ENCODE data around the gene CDK5RAP2.

The CDK5RAP2 gene

DNA sequence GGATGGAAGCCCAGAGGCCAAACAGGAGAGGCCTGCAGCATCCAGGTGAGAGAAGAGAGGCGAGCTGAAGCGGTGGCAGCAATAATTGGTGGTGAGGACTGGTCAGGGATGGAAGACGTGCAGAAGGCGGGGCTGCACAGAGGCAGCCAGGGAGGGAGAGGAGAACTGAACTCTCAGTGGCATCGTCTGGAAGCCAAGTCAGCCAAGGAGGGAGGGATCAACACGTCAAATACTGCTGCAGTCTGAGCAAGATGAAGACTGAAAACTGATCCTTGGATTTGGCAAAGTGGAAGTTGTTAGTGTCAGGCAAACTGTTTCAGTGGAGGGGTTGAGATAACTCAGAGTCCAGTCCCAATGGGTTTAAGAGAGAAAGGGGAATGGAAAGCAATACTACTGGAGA lies 145.4 kb downstream of the CDK5RAP2 start:
- TF ChIP-seq EZH2phosphoT487 (IDR thresholded peaks at IDR 0.05; ENCODE audit: borderline replicate concordance), result no peak
- TF ChIP-seq, protein P1, sequence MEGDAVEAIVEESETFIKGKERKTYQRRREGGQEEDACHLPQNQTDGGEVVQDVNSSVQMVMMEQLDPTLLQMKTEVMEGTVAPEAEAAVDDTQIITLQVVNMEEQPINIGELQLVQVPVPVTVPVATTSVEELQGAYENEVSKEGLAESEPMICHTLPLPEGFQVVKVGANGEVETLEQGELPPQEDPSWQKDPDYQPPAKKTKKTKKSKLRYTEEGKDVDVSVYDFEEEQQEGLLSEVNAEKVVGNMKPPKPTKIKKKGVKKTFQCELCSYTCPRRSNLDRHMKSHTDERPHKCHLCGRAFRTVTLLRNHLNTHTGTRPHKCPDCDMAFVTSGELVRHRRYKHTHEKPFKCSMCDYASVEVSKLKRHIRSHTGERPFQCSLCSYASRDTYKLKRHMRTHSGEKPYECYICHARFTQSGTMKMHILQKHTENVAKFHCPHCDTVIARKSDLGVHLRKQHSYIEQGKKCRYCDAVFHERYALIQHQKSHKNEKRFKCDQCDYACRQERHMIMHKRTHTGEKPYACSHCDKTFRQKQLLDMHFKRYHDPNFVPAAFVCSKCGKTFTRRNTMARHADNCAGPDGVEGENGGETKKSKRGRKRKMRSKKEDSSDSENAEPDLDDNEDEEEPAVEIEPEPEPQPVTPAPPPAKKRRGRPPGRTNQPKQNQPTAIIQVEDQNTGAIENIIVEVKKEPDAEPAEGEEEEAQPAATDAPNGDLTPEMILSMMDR (conservative IDR thresholded peaks at IDR 0.05; ENCODE audit: low read length), result no peak
- Histone ChIP-seq H3K36me3 (ENCODE audit: insufficient read depth, low read length) (peaks cover 50% of the 10 kb centered on the region; the same call in 1 of the 2 replicates), H3F3A (ENCODE audit: low read depth) (no peaks in the 10 kb centered on the region), H3K79me2 (ENCODE audit: insufficient read depth, low read length) (no peaks in the 10 kb centered on the region), H3K9ac (ENCODE audit: low read depth, low read length, poor library complexity, severe bottlenecking) (no peak overlapping the region), H3K4me3 (ENCODE audit: low read length, poor library complexity, severe bottlenecking) (no peak overlapping the region), H3K4me1 (ENCODE audit: insufficient read depth, low read length, poor library complexity, severe bottlenecking) (peaks cover 17% of the 10 kb centered on the region), H3K9me3 (ENCODE audit: insufficient read depth, low read depth, low read length) (no peaks in the 10 kb centered on the region), H2AFZ (ENCODE audit: low read length) (no peak overlapping the region), H3K27me3 (ENCODE audit: insufficient read depth, low read length, poor library complexity, severe bottlenecking) (no peaks in the 10 kb centered on the region), H3K9me2 (replicated peaks; ENCODE audit: low read depth, low read length) (no peaks in the 10 kb centered on the region), H3K4me2 (ENCODE audit: low read depth, low read length, poor library complexity, severe bottlenecking) (no peak overlapping the region), H4K20me1 (ENCODE audit: insufficient read depth, low read length, poor library complexity, severe bottlenecking) (no peaks in the 10 kb centered on the region)

DNA sequence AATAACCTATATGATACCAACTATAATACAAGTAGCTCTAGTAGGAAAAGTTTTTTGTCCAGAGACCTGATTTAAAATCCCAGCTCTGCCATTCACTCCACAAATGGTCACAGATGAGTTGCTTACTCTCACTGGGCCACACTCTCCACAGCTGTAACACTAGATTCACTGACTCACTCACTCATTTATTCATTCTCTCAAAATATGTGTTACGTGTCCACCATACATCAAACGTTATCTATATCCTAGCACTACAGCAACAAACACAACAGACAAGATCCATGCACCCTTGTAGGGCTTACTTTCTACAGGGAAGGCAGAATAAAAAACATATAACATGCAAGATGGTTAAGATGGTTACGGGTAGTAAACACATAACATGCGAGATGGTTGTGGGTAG lies 146.3 kb downstream of the CDK5RAP2 start:
- H3F3A ChIP-seq (ENCODE audit: low read depth), result no peaks in the 10 kb centered on the region
- H2AFZ ChIP-seq (ENCODE audit: low read length), result no peak overlapping the region
- no peaks in the 10 kb centered on the region for H3K79me2 ChIP-seq (ENCODE audit: insufficient read depth, low read length)
- H3K4me2 ChIP-seq (ENCODE audit: low read depth, low read length, poor library complexity, severe bottlenecking), result no peak overlapping the region
- no peak overlapping the region for H3K9ac ChIP-seq (ENCODE audit: low read depth, low read length, poor library complexity, severe bottlenecking)
- H3K9me3 ChIP-seq (ENCODE audit: insufficient read depth, low read depth, low read length), result no peaks in the 10 kb centered on the region
- TF ChIP-seq EZH2phosphoT487 (IDR thresholded peaks at IDR 0.05; ENCODE audit: borderline replicate concordance), result no peak
- TF ChIP-seq, protein P1 (conservative IDR thresholded peaks at IDR 0.05; ENCODE audit: low read length), result no peak
- no peaks in the 10 kb centered on the region for H4K20me1 ChIP-seq (ENCODE audit: insufficient read depth, low read length, poor library complexity, severe bottlenecking)
- no peak overlapping the region for H3K4me3 ChIP-seq (ENCODE audit: low read length, poor library complexity, severe bottlenecking)
- H3K4me1 ChIP-seq (ENCODE audit: insufficient read depth, low read length, poor library complexity, severe bottlenecking), result peaks cover 17% of the 10 kb centered on the region
- no peaks in the 10 kb centered on the region for H3K9me2 ChIP-seq (replicated peaks; ENCODE audit: low read depth, low read length)
- peaks cover 41% of the 10 kb centered on the region; the same call in 1 of the 2 replicates for H3K36me3 ChIP-seq (ENCODE audit: insufficient read depth, low read length)
- H3K27me3 ChIP-seq (ENCODE audit: insufficient read depth, low read length, poor library complexity, severe bottlenecking), result no peaks in the 10 kb centered on the region

DNA sequence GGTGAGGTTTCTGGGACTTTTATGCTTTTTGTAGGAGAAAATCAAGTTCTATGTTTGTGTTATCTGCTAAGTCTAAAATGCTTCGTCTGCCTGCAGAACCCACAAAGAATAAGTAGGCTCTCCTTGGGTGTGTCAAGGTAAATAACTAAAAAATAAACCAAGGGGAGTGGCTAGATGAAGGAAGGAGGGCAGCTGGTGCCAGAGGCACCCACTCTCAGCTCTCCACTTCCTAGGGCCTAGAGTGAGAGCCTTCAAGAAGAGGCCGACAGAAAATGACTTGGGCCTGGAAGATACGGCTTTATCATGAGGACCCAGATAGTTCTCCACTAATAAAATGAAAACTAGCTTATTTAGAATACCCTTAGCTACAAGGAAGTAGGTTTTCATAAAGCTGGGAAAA lies 147.4 kb downstream of the CDK5RAP2 start:
- no peaks in the 10 kb centered on the region for H3K9me3 ChIP-seq (ENCODE audit: insufficient read depth, low read depth, low read length)
- no peak overlapping the region for H3K9ac ChIP-seq (ENCODE audit: low read depth, low read length, poor library complexity, severe bottlenecking)
- H3F3A ChIP-seq (ENCODE audit: low read depth), result no peaks in the 10 kb centered on the region
- no peaks in the 10 kb centered on the region for H4K20me1 ChIP-seq (ENCODE audit: insufficient read depth, low read length, poor library complexity, severe bottlenecking)
- H3K79me2 ChIP-seq (ENCODE audit: insufficient read depth, low read length), result no peaks in the 10 kb centered on the region
- no peak overlapping the region for H3K4me3 ChIP-seq (ENCODE audit: low read length, poor library complexity, severe bottlenecking)
- no peak overlapping the region for H2AFZ ChIP-seq (ENCODE audit: low read length)
- no peak overlapping the region for H3K4me2 ChIP-seq (ENCODE audit: low read depth, low read length, poor library complexity, severe bottlenecking)
- no peaks in the 10 kb centered on the region for H3K9me2 ChIP-seq (replicated peaks; ENCODE audit: low read depth, low read length)
- no peak for TF ChIP-seq EZH2phosphoT487 (IDR thresholded peaks at IDR 0.05; ENCODE audit: borderline replicate concordance)
- TF ChIP-seq, protein P1 (conservative IDR thresholded peaks at IDR 0.05; ENCODE audit: low read length), result no peak
- peaks cover 7% of the 10 kb centered on the region for H3K4me1 ChIP-seq (ENCODE audit: insufficient read depth, low read length, poor library complexity, severe bottlenecking)
- H3K36me3 ChIP-seq (ENCODE audit: insufficient read depth, low read length), result peaks cover 30% of the 10 kb centered on the region; the same call in 1 of the 2 replicates
- H3K27me3 ChIP-seq (ENCODE audit: insufficient read depth, low read length, poor library complexity, severe bottlenecking), result no peaks in the 10 kb centered on the region
